Measurements from ENCODE around the gene PLPP4. TPM values are rescaled to one million over a fixed set of nuclear protein-coding genes. Genes with fewer than 3 reads are reported as not detected.

PLPP4 gene
- total RNA-seq, 6 experiments from 2014 or later, result 12.2 to 31.1 (median 16.9) TPM

DNA sequence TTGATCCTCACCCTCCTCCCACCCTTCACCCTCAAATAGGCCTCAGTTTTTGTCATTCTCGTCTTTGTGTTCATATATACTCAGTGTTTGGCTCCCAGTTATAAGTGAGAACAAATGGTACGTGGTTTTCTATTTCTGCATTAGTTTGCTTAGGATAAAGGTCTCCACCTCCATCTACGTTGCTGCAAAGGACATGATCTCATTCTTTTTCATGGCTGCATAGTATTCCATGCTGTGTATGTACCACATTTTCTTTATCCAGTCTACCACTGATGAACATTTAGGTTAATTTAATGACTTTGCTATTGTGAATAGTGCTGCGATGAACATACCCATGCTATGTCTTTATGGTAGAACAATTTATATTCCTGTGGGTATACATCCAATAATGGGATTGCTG is 91.2 kb downstream of the PLPP4 start:
- H3K9me3 Mint-ChIP-seq, result no peaks in the 10 kb centered on the region; the same call in 1 of the 2 replicates
- no peaks in the 10 kb centered on the region; the same call in 1 of the 2 replicates for H3K27me3 Mint-ChIP-seq (ENCODE audit: insufficient read depth)
- TF ChIP-seq, protein P1, sequence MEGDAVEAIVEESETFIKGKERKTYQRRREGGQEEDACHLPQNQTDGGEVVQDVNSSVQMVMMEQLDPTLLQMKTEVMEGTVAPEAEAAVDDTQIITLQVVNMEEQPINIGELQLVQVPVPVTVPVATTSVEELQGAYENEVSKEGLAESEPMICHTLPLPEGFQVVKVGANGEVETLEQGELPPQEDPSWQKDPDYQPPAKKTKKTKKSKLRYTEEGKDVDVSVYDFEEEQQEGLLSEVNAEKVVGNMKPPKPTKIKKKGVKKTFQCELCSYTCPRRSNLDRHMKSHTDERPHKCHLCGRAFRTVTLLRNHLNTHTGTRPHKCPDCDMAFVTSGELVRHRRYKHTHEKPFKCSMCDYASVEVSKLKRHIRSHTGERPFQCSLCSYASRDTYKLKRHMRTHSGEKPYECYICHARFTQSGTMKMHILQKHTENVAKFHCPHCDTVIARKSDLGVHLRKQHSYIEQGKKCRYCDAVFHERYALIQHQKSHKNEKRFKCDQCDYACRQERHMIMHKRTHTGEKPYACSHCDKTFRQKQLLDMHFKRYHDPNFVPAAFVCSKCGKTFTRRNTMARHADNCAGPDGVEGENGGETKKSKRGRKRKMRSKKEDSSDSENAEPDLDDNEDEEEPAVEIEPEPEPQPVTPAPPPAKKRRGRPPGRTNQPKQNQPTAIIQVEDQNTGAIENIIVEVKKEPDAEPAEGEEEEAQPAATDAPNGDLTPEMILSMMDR (IDR thresholded peaks at IDR 0.05), result no peak
- no peaks in the 10 kb centered on the region for H3K4me1 Mint-ChIP-seq (ENCODE audit: low read depth)
- no peak overlapping the region for H3K4me3 Mint-ChIP-seq
- no peak overlapping the region for H3K27ac Mint-ChIP-seq
- no peaks in the 10 kb centered on the region; the same call in 1 of the 2 replicates for H3K36me3 Mint-ChIP-seq (ENCODE audit: low read depth)
- DNase-seq, result no peak

DNA sequence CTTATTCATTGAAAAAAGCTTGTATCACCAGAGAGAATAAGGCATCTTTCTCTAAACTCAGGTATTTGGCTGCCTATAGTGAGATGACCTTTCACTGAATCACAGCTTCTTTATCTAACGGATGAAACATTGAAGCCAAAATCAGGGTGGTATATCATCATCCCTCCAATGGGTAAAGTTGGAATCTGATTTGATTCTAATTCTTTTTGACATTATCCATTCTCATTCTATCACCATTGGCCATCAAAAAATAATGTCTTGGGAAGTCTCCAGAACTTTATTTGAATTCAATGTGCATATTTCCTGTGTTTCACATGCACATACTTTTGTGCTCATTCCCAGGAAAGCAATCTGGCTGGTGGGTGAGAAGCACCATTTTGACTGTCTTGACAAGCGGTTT is 95.2 kb downstream of the PLPP4 start:
- no peaks in the 10 kb centered on the region for H3K27me3 Mint-ChIP-seq (ENCODE audit: insufficient read depth)
- H3K4me3 Mint-ChIP-seq, result no peak overlapping the region
- H3K9me3 Mint-ChIP-seq, result peaks cover 6% of the 10 kb centered on the region
- no peak overlapping the region for H3K27ac Mint-ChIP-seq
- DNase-seq, result no peak
- peaks cover 11% of the 10 kb centered on the region for H3K36me3 Mint-ChIP-seq (ENCODE audit: low read depth)
- H3K4me1 Mint-ChIP-seq (ENCODE audit: low read depth), result peaks cover 10% of the 10 kb centered on the region; the same call in 1 of the 2 replicates
- TF ChIP-seq, protein P1 (IDR thresholded peaks at IDR 0.05), result no peak

DNA sequence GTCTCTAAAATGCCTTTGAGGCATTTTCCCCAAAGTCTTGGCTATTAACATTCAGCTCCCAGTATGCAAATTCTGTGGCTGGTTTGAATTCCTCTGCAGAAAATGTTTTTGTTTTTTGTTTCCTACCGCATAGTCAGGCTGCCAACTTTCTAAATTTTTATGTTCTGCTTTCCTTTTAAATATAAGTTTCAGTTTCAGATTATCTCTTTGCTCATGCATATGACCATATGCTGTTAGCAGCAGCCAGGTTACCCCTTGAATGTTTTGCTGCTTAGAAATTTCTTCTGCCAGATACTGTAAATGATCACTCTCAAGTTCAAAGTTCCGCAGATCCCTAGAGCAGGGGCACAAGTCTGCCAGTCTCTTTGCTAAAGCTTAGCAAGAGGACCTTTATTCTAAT is 96.9 kb downstream of the PLPP4 start:
- peaks cover 10% of the 10 kb centered on the region; the same call in 1 of the 2 replicates for H3K4me1 Mint-ChIP-seq (ENCODE audit: low read depth)
- peaks cover 6% of the 10 kb centered on the region; the same call in 1 of the 2 replicates for H3K9me3 Mint-ChIP-seq
- H3K27ac Mint-ChIP-seq, result no peak overlapping the region
- H3K27me3 Mint-ChIP-seq (ENCODE audit: insufficient read depth), result no peaks in the 10 kb centered on the region
- TF ChIP-seq, protein P1 (IDR thresholded peaks at IDR 0.05), result no peak
- no peak for DNase-seq
- no peak overlapping the region for H3K4me3 Mint-ChIP-seq
- H3K36me3 Mint-ChIP-seq (ENCODE audit: low read depth), result peaks cover 11% of the 10 kb centered on the region

DNA sequence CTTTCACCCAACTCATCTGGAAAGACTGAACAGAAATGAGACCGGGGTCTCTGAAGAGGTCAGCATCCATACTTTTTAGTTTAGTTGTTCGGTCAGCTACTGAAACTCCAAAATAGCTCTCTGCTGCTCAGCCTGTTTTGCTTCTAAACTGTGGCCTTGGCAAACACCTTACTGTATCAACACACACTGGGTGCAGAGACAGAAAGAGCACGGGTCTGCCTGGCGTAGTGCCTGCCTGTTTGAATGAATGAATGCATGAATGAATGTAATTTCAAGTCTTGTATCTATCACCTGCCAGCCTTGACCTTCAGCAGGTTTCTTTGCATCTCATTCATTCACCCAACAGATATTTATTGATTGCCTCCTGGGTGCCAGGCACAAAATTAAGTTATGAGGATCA is 98.4 kb downstream of the PLPP4 start:
- H3K4me1 Mint-ChIP-seq (ENCODE audit: low read depth), result peaks cover 10% of the 10 kb centered on the region; the same call in 1 of the 2 replicates

DNA sequence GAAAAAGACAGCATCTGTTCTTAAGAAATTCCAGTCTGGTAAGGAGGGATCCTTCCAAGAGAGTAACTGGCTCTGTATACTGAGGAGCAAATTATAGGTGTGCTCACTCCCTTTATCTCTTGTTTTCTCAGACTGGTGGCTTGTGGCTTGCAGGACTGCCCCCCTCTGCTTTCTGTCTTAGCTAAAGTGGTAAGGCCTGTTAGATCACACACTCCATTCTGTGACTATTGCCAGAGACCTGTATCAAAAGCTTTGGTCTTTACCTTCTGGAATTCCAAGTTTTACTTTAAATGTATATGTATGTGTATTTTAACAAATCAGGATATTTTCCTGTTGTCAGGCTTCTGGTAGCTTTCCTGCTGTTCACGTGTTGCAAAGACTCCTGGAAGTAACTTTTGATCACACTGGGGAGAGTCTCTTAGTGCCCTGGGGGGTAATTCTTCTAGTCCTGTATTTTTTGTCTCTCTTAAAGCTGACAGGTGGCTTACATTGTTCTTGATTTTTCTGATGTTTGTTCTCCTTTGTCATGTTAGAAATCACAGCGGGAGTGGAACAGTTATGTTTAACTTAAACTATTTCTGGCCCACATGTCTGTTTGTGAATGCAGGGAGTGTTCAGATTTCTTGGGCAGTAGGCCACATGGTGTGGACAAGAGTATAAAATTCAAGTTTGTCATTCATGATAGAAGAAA is 99.0 kb downstream of the PLPP4 start:
- no peak for DNase-seq
- H3K27me3 Mint-ChIP-seq (ENCODE audit: insufficient read depth), result no peaks in the 10 kb centered on the region
- H3K27ac Mint-ChIP-seq, result no peak overlapping the region
- peaks cover 6% of the 10 kb centered on the region; the same call in 1 of the 2 replicates for H3K9me3 Mint-ChIP-seq
- peaks cover 10% of the 10 kb centered on the region; the same call in 1 of the 2 replicates for H3K4me1 Mint-ChIP-seq (ENCODE audit: low read depth)
- no peak overlapping the region for H3K4me3 Mint-ChIP-seq
- TF ChIP-seq, protein P1 (IDR thresholded peaks at IDR 0.05), result no peak
- peaks cover 11% of the 10 kb centered on the region for H3K36me3 Mint-ChIP-seq (ENCODE audit: low read depth)

More for the DNA sequence above, 98.4 kb downstream of the PLPP4 start:
- H3K27me3 Mint-ChIP-seq (ENCODE audit: insufficient read depth), result no peaks in the 10 kb centered on the region
- no peak overlapping the region for H3K4me3 Mint-ChIP-seq
- peaks cover 11% of the 10 kb centered on the region for H3K36me3 Mint-ChIP-seq (ENCODE audit: low read depth)
- no peak overlapping the region for H3K27ac Mint-ChIP-seq
- DNase-seq, result no peak
- TF ChIP-seq, protein P1 (IDR thresholded peaks at IDR 0.05), result no peak
- peaks cover 6% of the 10 kb centered on the region; the same call in 1 of the 2 replicates for H3K9me3 Mint-ChIP-seq

Data from HFFc6 (cell line).